ENCODE results near the gene ZC2HC1C.

DNA sequence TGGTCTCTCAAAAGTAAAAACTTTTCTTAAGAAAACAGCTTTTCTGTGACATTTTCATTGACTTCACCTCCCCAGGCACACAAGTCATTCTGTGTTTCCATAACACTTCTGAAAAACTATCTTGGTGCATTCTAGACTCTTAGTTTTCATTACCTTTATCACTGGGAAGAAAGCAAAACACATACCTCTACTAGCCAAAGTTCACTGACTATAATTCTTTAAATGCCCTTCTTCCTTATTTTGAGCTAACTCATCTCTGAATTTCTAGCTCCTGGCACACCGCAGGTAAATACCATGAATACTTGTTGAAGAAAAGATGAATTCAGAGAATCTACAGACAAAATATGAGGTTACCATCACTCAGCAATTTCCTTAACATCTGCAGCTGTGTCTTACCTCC is 39.3 kb upstream of the ZC2HC1C start:
- no peak for TF ChIP-seq SMC3 (conservative IDR thresholded peaks at IDR 0.05; ENCODE audit: poor library complexity)
- TF ChIP-seq, protein P1, sequence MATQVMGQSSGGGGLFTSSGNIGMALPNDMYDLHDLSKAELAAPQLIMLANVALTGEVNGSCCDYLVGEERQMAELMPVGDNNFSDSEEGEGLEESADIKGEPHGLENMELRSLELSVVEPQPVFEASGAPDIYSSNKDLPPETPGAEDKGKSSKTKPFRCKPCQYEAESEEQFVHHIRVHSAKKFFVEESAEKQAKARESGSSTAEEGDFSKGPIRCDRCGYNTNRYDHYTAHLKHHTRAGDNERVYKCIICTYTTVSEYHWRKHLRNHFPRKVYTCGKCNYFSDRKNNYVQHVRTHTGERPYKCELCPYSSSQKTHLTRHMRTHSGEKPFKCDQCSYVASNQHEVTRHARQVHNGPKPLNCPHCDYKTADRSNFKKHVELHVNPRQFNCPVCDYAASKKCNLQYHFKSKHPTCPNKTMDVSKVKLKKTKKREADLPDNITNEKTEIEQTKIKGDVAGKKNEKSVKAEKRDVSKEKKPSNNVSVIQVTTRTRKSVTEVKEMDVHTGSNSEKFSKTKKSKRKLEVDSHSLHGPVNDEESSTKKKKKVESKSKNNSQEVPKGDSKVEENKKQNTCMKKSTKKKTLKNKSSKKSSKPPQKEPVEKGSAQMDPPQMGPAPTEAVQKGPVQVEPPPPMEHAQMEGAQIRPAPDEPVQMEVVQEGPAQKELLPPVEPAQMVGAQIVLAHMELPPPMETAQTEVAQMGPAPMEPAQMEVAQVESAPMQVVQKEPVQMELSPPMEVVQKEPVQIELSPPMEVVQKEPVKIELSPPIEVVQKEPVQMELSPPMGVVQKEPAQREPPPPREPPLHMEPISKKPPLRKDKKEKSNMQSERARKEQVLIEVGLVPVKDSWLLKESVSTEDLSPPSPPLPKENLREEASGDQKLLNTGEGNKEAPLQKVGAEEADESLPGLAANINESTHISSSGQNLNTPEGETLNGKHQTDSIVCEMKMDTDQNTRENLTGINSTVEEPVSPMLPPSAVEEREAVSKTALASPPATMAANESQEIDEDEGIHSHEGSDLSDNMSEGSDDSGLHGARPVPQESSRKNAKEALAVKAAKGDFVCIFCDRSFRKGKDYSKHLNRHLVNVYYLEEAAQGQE (IDR thresholded peaks at IDR 0.05; ENCODE audit: borderline replicate concordance), result no peak
- TF ChIP-seq, protein P2, sequence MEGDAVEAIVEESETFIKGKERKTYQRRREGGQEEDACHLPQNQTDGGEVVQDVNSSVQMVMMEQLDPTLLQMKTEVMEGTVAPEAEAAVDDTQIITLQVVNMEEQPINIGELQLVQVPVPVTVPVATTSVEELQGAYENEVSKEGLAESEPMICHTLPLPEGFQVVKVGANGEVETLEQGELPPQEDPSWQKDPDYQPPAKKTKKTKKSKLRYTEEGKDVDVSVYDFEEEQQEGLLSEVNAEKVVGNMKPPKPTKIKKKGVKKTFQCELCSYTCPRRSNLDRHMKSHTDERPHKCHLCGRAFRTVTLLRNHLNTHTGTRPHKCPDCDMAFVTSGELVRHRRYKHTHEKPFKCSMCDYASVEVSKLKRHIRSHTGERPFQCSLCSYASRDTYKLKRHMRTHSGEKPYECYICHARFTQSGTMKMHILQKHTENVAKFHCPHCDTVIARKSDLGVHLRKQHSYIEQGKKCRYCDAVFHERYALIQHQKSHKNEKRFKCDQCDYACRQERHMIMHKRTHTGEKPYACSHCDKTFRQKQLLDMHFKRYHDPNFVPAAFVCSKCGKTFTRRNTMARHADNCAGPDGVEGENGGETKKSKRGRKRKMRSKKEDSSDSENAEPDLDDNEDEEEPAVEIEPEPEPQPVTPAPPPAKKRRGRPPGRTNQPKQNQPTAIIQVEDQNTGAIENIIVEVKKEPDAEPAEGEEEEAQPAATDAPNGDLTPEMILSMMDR (IDR thresholded peaks at IDR 0.05; ENCODE audit: poor library complexity, severe bottlenecking), result no peak
- no peak for TF ChIP-seq RAD21 (conservative IDR thresholded peaks at IDR 0.05)
